Keratinocyte (primary cell): Measurements from ENCODE around the gene TMEM87B.

Source experiments
- CTCF ChIP-seq, 3 experiments: IDR thresholded peaks in 1 of 3; conservative IDR thresholded peaks in 1 of 3; optimal IDR thresholded peaks in 1 of 3; 2 replicates in 2 of 3; 3 replicates in 1 of 3; pipeline versions ENCODE3 to v1.5.1; 2011; ENCODE audit warnings: low read length in 3 of 3, mild to moderate bottlenecking in 3 of 3, moderate library complexity in 2 of 3, control low read depth in 1 of 3, inconsistent platforms in 1 of 3; ENCODE audit not compliant: insufficient read depth in 2 of 3; ENCODE audit errors: extremely low read depth in 1 of 3
- EZH2 ChIP-seq: IDR thresholded peaks from one replicate; pipeline ENCODE4 v1.6.1; 2012; ENCODE audit warnings: inconsistent platforms, mild to moderate bottlenecking, low read length, moderate library complexity

GRCh38 chr2:112151271-112151670, 96.2 kb downstream of the TMEM87B start:
- TF ChIP-seq CTCF (optimal IDR thresholded peaks at IDR 0.05 in 1 of 3, IDR thresholded peaks at IDR 0.05 in 1 of 3, conservative IDR thresholded peaks at IDR 0.05 in 1 of 3; ENCODE audit: extremely low read depth in 1 of 3, insufficient read depth in 2 of 3, low read length in 3 of 3) (no peak), EZH2 (no peak)
